ENCODE measurements around the gene RSPH9.

DNA sequence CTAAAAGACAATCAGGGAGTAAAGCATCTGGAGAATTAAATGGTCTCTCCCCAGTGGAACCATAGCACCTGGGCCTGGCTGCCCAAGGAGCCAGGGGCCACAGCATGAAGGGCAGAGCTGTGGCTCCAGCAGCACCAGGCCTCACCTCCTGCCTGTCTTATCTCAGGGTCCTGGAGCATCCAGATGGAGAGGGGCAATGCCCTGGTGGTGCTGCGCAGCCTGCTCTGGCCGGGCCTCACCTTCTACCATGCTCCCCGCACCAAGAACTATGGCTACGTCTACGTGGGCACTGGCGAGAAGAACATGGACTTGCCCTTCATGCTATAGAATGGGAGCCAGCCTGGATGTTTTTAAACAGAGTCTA is 25.8 kb downstream of the RSPH9 start:
- TF ChIP-seq CTCF (IDR thresholded peaks at IDR 0.05; ENCODE audit: extremely low read depth in 1 of 2, insufficient read depth in 1 of 2, low read depth in 1 of 2, low read length in 2 of 2) (no peak), MYC (IDR thresholded peaks at IDR 0.05; ENCODE audit: low read depth, low read length) (no peak), POLR2A (IDR thresholded peaks at IDR 0.05; ENCODE audit: low read depth, low read length) (no peak), MAX (IDR thresholded peaks at IDR 0.05; ENCODE audit: insufficient read depth, insufficient read length) (no peak), EZH2 (IDR thresholded peaks at IDR 0.05; ENCODE audit: borderline replicate concordance, low read depth, low read length, severe bottlenecking) (no peak), POLR2AphosphoS5 (IDR thresholded peaks at IDR 0.05; ENCODE audit: insufficient read depth, low read depth, low read length) (no peak), JUN (IDR thresholded peaks at IDR 0.05; ENCODE audit: borderline replicate concordance, insufficient read depth, insufficient read length, low read depth) (no peak)

Measured in endothelial cell of umbilical vein (primary cell).